IMR-90 (cell line): Measurements from ENCODE around the gene FBN1. TPM values are rescaled to one million over a fixed set of nuclear protein-coding genes. Genes with fewer than 3 reads are reported as not detected.

Experiments used
- ATAC-seq: fragments of 200-7000 bp; cut with Tn5 transposase; 2 replicates; pipeline ENCODE4 v1.9.1; 2020; ENCODE audit warnings: low read depth, mild to moderate bottlenecking, moderate library complexity
- BruUV-seq: library from RNA; stranded (reverse); fragments of 400-500 nt; replicated peaks from 2 replicates; lab custom pipeline; 2021; lab: Mats Ljungman, UMichigan
- CTCF ChIA-PET: fragments of 300-600 bp; formaldehyde crosslinking; extraction: SDS; loops from one replicate; lab custom pipeline; 2021; ENCODE audit warnings: antibody characterized with exemption; lab: Yijun Ruan, JAX
- POLR2A ChIA-PET: fragments of 300-600 bp; sonication (Branson Sonifier 250); formaldehyde crosslinking; loops from one replicate; lab custom pipeline; 2022; ENCODE audit warnings: antibody characterized with exemption; ENCODE audit not compliant: unreplicated experiment; lab: Charles Lee
- DNase-seq: peaks from one replicate; pipeline ENCODE4 v3.0.0; 2013
- H2AFZ ChIP-seq: replicated peaks from 2 replicates; pipeline ENCODE3; 2013; ENCODE audit warnings: low read length, mild to moderate bottlenecking; ENCODE audit not compliant: poor library complexity
- H2AK5ac ChIP-seq: 2 replicates; pipeline ENCODE4 v1.6.1; 2013; ENCODE audit warnings: low read depth, low read length, inconsistent platforms
- H2AK9ac ChIP-seq: replicated peaks from 2 replicates; pipeline ENCODE3; 2013; ENCODE audit warnings: mild to moderate bottlenecking, low read depth, low read length, moderate library complexity; ENCODE audit not compliant: poor library complexity
- H2BK120ac ChIP-seq: 2 replicates; pipeline ENCODE4 v1.6.1; 2013; ENCODE audit warnings: low read depth, low read length, inconsistent platforms
- H2BK15ac ChIP-seq: 3 replicates; pipeline ENCODE4 v1.6.1; 2013; ENCODE audit warnings: low read depth, low read length, inconsistent platforms
- H2BK20ac ChIP-seq: 2 replicates; pipeline ENCODE4 v1.6.1; 2013; ENCODE audit warnings: low read depth, mild to moderate bottlenecking, inconsistent platforms, low read length, moderate library complexity
- H2BK5ac ChIP-seq: 2 replicates; pipeline ENCODE4 v1.6.1; 2013; ENCODE audit warnings: mild to moderate bottlenecking, low read depth, low read length, inconsistent platforms; ENCODE audit not compliant: poor library complexity, severe bottlenecking
- H3K14ac ChIP-seq: replicated peaks from 2 replicates; pipeline ENCODE4 v1.6.1; 2013; ENCODE audit warnings: low read depth, low read length, inconsistent platforms
- H3K18ac ChIP-seq: 2 replicates; pipeline ENCODE4 v1.6.1; 2013; ENCODE audit warnings: low read depth, low read length, control low read depth
- H3K23ac ChIP-seq: 2 replicates; pipeline ENCODE4 v1.6.1; 2013; ENCODE audit warnings: low read depth, low read length, inconsistent platforms
- H3K27ac ChIP-seq: 2 replicates; pipeline ENCODE4 v1.5.1; 2013; ENCODE audit warnings: mild to moderate bottlenecking, control low read depth, low read length; ENCODE audit not compliant: insufficient read depth
- H3K27me3 ChIP-seq: 2 replicates; pipeline ENCODE4 v1.6.1; 2013; ENCODE audit warnings: low read length; ENCODE audit not compliant: control insufficient read depth, insufficient read depth
- H3K36me3 ChIP-seq: 2 replicates; pipeline ENCODE4 v1.6.1; 2013; ENCODE audit warnings: low read length, mixed read lengths; ENCODE audit not compliant: control insufficient read depth, insufficient read depth
- H3K4ac ChIP-seq: 2 replicates; pipeline ENCODE4 v1.6.1; 2013; ENCODE audit warnings: low read depth, low read length, inconsistent platforms
- H3K4me1 ChIP-seq: 2 replicates; pipeline ENCODE4 v1.6.1; 2013; ENCODE audit warnings: low read length, mixed read lengths; ENCODE audit not compliant: control insufficient read depth, insufficient read depth
- H3K4me2 ChIP-seq: 2 replicates; pipeline ENCODE4 v1.6.1; 2013; ENCODE audit warnings: low read depth, mild to moderate bottlenecking, control low read depth, low read length, moderate library complexity
- H3K4me3 ChIP-seq: 2 replicates; pipeline ENCODE4 v1.5.1; 2013; ENCODE audit warnings: low read depth, mild to moderate bottlenecking, control low read depth, low read length, moderate library complexity; ENCODE audit not compliant: insufficient read depth
- H3K56ac ChIP-seq: 2 replicates; pipeline ENCODE4 v1.6.1; 2013; ENCODE audit warnings: low read length, inconsistent platforms; ENCODE audit not compliant: insufficient read depth; ENCODE audit errors: extremely low read depth
- H3K79me1 ChIP-seq, 2 experiments: 2 replicates each; pipeline ENCODE4 v1.6.1; 2013; ENCODE audit warnings: low read length in 2 of 2, inconsistent platforms in 1 of 2, low read depth in 1 of 2
- H3K9ac ChIP-seq: 2 replicates; pipeline ENCODE4 v1.6.1; 2013; ENCODE audit warnings: low read depth, low read length, control low read depth
- H3K9me1 ChIP-seq: 2 replicates; pipeline ENCODE4 v1.6.1; 2013; ENCODE audit warnings: low read length, inconsistent platforms; ENCODE audit not compliant: insufficient read depth
- H3K9me3 ChIP-seq: 2 replicates; pipeline ENCODE4 v1.6.1; 2013; ENCODE audit warnings: low read length; ENCODE audit not compliant: control insufficient read depth, insufficient read depth
- H4K20me1 ChIP-seq: 2 replicates; pipeline ENCODE4 v1.6.1; 2013; ENCODE audit warnings: low read length, inconsistent platforms; ENCODE audit not compliant: insufficient read depth
- H4K5ac ChIP-seq: 2 replicates; pipeline ENCODE4 v1.6.1; 2013; ENCODE audit warnings: mild to moderate bottlenecking, low read depth, low read length, control low read depth
- H4K8ac ChIP-seq, 2 experiments: 2 replicates each; pipeline ENCODE4 v1.6.1; 2013; ENCODE audit warnings: low read depth in 2 of 2, low read length in 2 of 2, control low read depth in 1 of 2, inconsistent platforms in 1 of 2
- H4K91ac ChIP-seq: 2 replicates; pipeline ENCODE4 v1.6.1; 2013; ENCODE audit warnings: low read depth, low read length, inconsistent platforms; ENCODE audit not compliant: insufficient read depth
- CEBPB ChIP-seq: IDR thresholded peaks from 2 replicates; pipeline ENCODE4 v1.6.1; 2012; ENCODE audit warnings: low read depth, low read length, improper control_type of control experiment
- MAZ ChIP-seq: IDR thresholded peaks from 2 replicates; pipeline ENCODE4 v1.6.1; 2012; ENCODE audit warnings: low read depth, mild to moderate bottlenecking, low read length, improper control_type of control experiment, moderate library complexity, borderline replicate concordance
- dilution Hi-C: fragments of 300-500 bp; cut with HindIII; formaldehyde crosslinking; loops from one replicate; pipeline ENCODE4 v1.14.3; 2018; ENCODE audit warnings: low sequenced_read_pairs; ENCODE audit not compliant: unreplicated experiment
- in situ Hi-C: fragments of 300-500 bp; cut with MboI; formaldehyde crosslinking; loops from 3 replicates; pipeline ENCODE4 v1.14.3; 2019; ENCODE audit warnings: low sequenced_read_pairs, inconsistent platforms, mixed read lengths
- intact Hi-C: fragments of 100-400 bp; cut with micrococcal nuclease; formaldehyde crosslinking; loops from 2 replicates; pipeline ENCODE4 v1.10.0; 2022
- polyA plus RNA-seq, 3 experiments: library from polyadenylated mRNA; depleted of rRNA; stranded (reverse); fragments of >200 nt; gene quantifications; 2 replicates each; pipeline ENCODE4 v1.2.3, GENCODE V29; 2012; ENCODE audit warnings: low replicate concordance in 1 of 3
- total RNA-seq: library from RNA; depleted of rRNA; stranded (reverse); fragments of >200 nt; gene quantifications from 2 replicates; pipeline ENCODE4 v1.2.3, GENCODE V29; 2012

The FBN1 gene
- total and polyA plus RNA-seq, 2 of the 4 experiments (the other 2 are of a cell fraction): 134 to 283 TPM

DNA sequence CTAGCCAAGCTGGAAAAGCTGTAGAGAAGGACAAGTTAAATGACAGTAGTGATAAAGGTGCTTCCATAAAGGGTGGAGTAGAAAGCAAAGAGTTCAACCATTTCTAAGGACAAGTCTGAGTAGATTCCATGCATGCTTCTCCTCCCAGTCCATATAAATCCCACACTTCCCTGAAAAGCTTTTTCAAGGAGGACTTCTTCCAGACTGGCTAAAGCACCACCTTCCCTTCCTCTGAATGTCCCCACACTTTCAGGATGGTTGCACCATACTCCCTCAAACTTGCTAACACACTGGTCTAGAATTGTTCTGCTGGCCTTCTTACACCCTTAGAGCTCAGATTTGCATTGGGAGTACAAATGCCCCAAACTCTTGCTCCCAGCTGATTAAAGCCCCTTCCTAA lies 40.9 kb downstream of the FBN1 start:
- peaks cover 20% of the 10 kb centered on the region for H3K36me3 ChIP-seq
- POLR2A ChIA-PET: no interaction called here
- intact Hi-C loops: no loop called here

More for the DNA sequence above, 40.9 kb downstream of the FBN1 start:
- H3K4me1 ChIP-seq: peaks cover 18% of the 10 kb centered on the region
- H2AK9ac ChIP-seq: no peak overlapping the region
- no peak overlapping the region; the same call in 1 of the 2 replicates for H3K4me2 ChIP-seq
- TF ChIP-seq MAZ (no peak), CEBPB (peak; percentile 56; the same call in 1 of the 2 replicates)
- no peak overlapping the region for H3K9ac ChIP-seq
- H4K8ac ChIP-seq: peak overlapping the region in 1 of 2 experiments; percentile 74; a peak in 2 of 4 replicates
- H3K79me1 ChIP-seq: peaks cover 43 to 84% of the 10 kb centered on the region in 2 experiments
- CTCF ChIA-PET: interaction anchor here (0.6 to 1.1 kb wide), 2 partner anchors 27 to 46 kb away, joined by 3 read pairs; no protein-coding TSS in a partner anchor
- peak overlapping the region; percentile 87 for H3K14ac ChIP-seq
- H3K27ac ChIP-seq: peak overlapping the region; percentile 56
- no peak overlapping the region for H2AFZ ChIP-seq
- H4K5ac ChIP-seq: peak overlapping the region; percentile 11
- H4K91ac ChIP-seq: peak overlapping the region; percentile 41; the same call in 1 of the 2 replicates
- peak overlapping the region; percentile 71 for H3K4ac ChIP-seq
- peak overlapping the region; percentile 98; the same call in 2 of the 3 replicates for H2BK15ac ChIP-seq
- peaks cover 31% of the 10 kb centered on the region for H3K9me1 ChIP-seq
- H4K20me1 ChIP-seq: no peaks in the 10 kb centered on the region
- no peaks in the 10 kb centered on the region for H3K27me3 ChIP-seq
- H3K9me3 ChIP-seq: no peaks in the 10 kb centered on the region
- peak overlapping the region; percentile 50; the same call in 1 of the 2 replicates for H3K23ac ChIP-seq
- peak overlapping the region; percentile 51 for H2BK20ac ChIP-seq
- peak overlapping the region; percentile 25; the same call in 1 of the 2 replicates for H3K18ac ChIP-seq
- H2AK5ac ChIP-seq: peak overlapping the region; percentile 82; the same call in 1 of the 2 replicates
- peak; percentile 26 for DNase-seq
- dilution Hi-C loops (no loop called here), in situ Hi-C loops (no loop called here)
- no TSS peak for BruUV-seq
- no peak overlapping the region for H3K4me3 ChIP-seq
- H2BK120ac ChIP-seq: peak overlapping the region; percentile 97
- H3K56ac ChIP-seq: no peak overlapping the region; the same call in 1 of the 2 replicates
- H2BK5ac ChIP-seq: peak overlapping the region; percentile 99
- peak; percentile 49 for ATAC-seq
